Measurements from ENCODE around the gene MBD5.

Gene MBD5

DNA sequence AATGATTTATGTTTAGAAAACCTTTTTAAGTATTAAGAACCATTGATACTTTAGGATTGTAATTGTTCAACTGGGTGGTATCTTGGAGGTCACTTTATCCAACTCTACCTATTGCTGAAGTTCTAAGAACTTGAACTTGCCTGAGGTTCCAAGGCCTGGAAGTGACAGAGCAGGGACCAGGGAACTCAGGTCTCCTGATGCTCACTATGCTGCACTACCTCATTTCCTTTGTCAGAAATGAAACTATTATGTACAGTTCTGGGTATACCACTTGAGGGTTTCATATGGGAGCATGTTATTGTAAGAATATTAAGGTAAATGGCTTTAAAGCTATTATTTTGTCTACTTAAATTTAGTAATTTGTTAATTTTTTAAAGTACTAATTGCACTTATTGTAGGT, 3.0 kb downstream of the MBD5 start:
- DNase-seq (ENCODE audit: low read depth) = no peak

DNA sequence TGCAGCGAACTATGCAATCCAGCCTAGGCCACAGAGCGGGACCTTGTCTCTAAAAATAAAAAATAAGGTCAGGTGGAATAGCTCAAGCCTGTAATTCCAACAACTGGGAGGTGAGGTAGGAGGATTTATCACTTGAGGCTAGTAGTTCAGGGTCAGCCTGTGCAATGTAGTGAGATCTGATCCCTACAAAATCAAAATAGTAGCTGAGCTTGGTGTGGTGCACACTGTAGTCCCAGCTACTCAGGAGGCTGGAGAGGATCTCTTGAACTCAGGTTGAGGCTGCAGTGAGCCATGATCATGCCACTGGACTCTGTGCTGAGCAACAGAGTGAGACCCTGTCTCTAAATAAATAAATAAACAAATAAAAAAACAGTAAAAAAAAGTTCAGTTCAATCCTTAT, 5.7 kb downstream of the MBD5 start:
- DNase-seq (ENCODE audit: low read depth) = no peak

DNA sequence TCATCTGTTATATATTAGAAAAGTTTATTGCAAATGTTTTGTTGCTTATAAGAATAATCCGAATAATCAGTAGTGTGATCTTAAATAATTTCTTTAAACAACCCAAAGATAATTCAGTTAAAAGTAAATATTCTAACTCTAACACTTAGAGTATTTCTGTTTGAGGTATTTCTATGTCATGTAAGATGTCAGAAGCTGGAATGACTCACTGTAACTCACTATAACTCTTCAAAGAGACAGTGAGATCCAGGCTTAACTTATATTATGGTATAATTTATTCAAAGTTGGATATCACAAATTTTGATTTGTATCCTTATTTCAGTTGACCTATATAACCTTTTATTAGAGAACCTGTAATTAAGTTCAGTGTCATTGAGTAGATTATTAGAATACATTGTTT, 6.9 kb downstream of the MBD5 start:
- DNase-seq (ENCODE audit: low read depth) = no peak

DNA sequence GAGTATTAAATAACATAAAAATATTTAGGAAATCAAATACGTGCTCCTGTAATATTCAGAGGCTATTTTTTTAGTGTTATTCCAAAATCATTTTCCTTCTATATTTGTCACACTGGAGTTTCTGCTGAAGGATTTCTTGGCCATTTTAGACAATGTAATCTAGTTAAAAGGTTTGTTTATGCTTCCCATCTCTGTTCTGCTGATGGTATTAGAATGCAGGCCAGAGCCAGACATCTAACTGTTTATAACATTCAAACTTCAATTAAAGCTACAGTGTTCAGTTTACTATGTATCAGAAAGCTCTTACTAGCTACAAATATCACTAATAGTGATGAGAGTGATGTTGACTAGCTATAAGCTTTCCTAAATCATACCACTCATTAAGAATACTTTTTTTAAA, 7.9 kb downstream of the MBD5 start:
- no peak for DNase-seq (ENCODE audit: low read depth)

DNA sequence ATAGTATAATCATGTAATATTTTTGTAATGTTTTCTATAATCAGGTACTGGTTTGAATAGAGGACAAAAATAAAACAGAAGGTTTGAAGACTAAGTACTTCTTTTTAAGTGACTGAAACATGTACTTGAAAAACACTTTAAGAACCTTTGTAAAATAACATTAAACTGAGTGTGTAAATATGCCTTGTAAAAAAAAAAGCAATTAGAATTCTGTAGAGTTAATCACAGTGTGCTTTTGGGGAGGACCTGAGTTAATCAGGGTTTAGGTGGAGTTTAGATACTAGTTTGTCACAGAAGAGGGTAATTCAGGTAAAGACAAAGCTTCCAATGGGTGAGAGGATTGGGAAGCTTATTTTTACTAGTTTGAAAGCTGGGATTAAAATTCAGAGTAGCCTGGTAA, 10.3 kb downstream of the MBD5 start:
- DNase-seq (ENCODE audit: low read depth) = no peak

DNA sequence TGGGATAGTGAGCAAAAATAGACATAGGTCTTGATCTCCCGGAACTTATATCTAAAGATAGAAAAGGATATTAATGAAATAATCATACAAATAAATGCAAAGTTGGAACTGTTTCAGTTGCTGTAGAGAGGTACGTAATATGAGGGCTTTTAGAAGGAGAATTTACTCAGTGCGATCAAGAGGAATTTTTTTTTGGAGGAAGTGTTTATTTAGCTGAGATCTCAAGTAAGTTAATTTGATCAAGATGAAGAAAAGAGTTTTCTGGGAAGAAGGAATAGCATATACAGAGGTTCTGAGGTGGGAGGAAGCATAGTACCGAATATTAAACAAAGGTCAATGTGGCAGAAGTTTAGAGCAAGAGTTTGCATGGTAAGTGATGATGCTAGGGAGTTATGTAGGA, 11.3 kb downstream of the MBD5 start:
- DNase-seq (ENCODE audit: low read depth) = no peak

DNA sequence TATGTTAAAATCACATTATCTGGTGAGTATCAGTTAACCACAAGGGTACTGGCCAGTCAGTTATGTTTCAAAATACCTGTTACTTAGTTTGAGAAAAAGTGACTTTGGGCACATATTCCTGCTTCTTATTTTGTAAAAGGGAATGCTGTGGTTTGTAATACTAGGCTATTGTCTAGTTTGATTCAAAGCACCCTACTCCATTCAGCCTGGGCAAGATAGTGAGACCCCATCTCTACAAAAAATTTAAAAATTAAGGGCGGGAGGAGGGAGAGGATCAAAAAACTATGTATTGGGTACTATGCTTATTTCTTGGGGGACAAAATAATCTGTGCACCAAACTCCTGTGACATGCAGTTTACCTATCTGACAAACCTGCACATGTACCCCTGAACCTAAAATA, 18.9 kb downstream of the MBD5 start:
- no peak for DNase-seq (ENCODE audit: low read depth)

DNA sequence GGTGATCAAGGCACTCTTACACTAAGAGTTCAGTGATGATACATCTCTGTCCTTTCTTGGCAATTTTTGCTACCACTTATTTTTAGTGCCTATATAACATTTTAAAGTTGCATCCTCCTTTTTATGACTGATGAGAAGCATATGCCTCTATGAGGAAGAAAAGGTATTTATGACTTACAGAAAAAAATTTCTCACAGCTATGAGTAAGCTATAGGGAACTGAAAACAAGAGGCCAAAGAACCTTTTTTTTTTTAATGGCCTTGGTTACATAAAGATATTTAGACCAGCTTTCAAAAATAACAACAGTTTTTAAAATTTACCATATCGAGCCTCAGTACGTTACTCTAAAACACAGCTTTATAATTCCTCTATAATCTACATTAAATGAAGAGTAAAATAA, 21.3 kb downstream of the MBD5 start:
- no peak for DNase-seq (ENCODE audit: low read depth)

DNA sequence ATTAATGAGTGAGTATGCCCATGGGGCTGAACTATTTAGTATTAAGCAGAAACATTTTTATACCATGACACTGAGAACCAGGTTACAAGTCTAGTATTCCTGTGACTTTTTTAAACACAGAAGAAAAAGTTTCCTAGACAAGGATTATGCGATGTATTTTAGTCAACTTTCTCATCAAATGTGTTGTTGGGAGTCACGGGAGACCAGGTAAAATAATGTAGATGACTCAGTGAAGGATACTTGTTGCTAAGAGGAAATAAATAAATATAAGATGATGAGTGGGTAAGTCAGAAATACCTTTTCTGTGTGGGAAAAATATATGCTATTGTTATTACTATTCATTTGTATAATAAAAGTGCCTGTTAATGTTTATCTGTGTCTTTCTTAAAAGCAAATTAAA, 23.4 kb downstream of the MBD5 start:
- no peak for DNase-seq (ENCODE audit: low read depth)

DNA sequence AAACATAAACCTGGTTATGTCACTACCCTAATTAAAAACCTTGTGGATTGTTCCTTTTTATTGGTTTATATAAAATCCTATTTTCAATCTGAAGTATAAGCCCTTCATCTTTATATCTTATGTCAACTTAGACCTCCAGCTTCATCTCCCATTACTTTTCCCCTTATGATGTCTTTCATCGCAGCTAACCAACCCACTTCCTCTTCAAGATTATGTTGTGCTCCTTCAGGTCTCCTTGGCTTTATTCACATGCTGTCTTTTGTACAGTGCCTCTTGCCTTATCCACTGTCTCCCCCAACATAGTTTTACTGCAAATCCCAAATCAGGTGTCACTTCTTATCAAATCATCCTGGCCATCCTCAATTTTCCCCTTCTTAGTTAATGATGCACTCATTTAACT, 25.9 kb downstream of the MBD5 start:
- no peak for DNase-seq (ENCODE audit: low read depth)

DNA sequence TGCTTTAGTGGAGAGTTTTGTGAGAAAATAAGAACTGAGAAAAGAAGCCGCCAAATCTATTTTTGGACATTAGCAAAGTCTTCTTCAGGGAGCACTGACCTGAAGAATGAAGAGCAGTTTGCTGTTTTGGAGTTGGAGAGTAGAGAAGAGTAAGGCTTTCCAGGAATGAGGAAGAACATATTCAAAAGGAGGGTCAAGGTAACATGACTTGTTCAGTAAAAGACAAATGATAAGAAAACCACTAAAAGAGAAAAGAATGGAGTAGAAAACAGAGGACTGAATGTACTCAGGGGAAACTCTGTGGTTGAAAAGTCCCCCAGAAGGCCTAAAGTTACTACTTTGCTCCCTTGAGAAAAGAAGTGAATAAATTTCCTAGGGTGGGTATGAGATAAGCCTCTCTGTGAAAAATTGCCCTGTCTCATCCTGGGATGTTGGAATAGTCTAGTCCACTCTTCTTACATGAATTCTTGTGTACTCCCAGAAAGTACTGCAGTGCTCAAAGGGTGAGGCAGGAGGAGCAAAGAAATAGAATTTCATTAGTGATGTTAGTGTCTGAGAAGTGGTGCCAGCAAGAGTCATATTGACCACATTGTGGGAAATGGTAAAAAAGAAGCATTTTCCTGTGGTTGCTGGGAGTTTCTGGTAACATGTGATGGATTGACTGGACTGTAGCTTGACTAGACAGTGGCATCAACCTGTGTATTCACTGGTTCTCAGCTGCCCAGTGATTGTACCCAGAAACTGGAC, 27.8 kb downstream of the MBD5 start:
- DNase-seq (ENCODE audit: low read depth) = no peak

DNA sequence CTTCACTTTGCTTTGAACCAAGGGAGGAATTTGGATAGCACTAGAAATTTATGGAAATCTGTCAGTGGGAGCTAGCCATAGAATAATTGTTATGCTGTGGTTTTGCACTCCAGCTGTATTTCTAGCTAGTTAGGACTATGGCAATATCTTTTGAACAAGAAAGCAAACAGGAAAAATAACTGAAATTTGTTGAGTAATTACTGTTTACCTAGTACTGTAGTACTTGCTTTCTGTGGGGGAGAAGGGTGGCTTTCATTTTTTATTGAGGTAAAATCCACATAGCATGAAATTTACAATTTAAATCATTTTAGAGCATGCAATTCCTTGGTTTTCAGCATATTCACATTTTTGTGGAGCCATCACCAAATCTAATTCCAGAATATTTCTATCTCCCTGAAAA, 28.4 kb downstream of the MBD5 start:
- DNase-seq (ENCODE audit: low read depth) = no peak

DNA sequence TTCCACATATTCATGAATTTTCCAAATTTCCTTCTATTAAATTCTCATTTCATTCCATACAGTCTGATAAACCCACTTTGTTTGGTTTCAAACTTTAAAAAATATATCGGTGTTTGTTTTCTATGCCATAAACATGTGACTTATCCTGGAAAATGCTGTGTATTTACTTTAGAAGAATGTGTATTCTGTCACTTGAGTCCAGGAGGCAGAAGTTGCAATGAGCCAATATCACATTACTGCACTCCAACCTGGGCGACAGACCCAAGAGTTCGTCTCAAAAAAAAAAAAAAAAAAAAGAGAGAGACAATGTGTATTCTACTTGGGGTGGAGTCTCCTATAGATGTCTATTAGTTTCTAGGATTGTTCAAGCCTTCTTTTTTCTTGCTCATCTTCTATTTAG, 31.8 kb downstream of the MBD5 start:
- no peak for DNase-seq (ENCODE audit: low read depth)

DNA sequence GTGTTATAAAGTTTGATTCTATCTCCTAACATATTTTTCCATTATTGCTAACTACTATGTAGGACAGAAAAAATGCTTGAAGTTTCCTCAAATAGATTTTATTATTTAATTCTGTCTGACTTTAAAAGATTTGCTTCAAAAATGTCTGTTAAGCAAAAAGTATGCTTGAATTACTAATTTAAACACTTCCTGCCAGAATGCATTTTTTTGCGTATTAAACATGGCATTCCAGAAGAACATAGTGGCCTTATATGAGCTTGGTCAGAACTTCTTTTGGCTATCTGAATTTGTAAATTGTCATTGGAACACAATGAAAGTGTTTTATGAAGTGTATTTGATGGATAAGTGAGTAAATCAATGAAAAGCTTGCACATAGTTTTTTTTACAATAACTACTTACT, 37.8 kb downstream of the MBD5 start:
- DNase-seq (ENCODE audit: low read depth) = no peak

DNA sequence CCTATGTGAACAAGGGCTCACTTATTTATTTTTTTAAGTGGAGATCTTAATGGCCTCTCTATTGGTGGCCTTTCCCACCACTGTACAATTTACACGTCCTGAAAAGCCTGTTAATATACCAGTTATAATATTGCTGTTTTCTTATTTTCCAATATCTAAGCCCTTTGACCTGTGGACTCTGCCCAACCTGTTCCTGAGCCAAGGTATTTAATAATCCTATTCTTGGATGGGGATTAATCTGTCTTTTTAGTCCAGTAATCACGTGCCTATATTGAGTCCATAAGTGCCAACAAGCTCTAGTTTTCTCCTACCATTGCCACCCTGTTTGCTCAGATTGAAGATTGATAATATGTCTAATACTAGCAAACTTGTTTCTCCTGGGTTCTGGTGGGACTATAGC, 42.7 kb downstream of the MBD5 start:
- no peak for DNase-seq (ENCODE audit: low read depth)

DNA sequence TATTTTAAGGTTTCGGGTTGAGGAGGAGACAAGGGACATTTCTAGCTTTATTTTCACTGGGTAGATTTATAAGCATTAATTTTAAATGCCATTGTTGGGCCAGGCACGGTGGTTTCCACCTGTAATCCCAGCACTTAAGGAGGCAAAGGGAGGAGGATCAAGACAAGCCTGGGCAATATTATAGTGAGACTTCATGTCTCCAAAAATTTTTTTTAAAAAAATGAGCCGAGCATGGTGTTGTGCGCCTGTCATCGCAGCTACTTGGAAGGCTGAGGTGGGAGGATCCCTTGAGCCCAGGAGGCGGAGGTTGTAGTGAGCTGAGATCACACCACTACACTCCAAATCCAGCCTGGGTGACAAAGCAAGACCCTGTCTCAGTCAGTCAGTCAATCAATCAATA, 45.0 kb downstream of the MBD5 start:
- no peak for DNase-seq (ENCODE audit: low read depth)

DNA sequence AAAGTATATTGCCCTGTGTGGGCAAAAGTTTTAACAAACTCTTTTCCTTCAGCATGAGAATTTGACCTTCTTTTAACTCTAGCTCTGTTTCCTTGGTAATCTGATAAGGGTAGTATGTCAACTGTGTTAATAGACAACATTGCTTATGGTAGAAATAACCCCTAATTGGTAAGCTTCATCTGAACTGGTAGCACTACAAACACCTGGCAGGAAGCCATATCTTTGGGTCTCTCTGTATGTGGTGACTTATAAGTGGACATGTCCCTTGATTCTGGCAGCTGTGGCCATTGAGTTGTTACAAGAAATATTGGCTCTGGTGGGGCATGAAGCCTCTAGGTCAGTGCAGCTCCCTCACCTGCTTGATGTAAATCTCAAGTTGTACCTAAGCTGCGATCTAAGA, 46.9 kb downstream of the MBD5 start:
- DNase-seq (ENCODE audit: low read depth) = no peak

DNA sequence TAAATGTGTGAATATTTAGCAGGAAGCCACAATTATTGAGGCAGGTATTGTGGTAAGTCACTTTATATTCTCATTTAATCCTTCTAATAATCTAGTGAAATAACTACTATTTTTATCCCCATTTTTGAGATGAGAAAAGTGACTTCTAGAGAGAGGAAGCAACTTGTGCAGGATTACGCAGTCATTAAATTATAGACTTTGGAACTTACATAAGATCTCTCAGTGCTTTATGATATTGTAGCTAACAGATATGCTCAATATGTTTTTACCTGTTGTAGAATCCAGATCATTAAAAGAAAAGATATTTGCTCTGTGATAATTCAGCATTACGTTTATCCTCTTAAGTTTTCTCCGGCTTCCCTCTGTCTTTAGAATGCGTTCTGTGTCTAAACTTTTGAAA, 50.5 kb downstream of the MBD5 start:
- no peak for DNase-seq (ENCODE audit: low read depth)

DNA sequence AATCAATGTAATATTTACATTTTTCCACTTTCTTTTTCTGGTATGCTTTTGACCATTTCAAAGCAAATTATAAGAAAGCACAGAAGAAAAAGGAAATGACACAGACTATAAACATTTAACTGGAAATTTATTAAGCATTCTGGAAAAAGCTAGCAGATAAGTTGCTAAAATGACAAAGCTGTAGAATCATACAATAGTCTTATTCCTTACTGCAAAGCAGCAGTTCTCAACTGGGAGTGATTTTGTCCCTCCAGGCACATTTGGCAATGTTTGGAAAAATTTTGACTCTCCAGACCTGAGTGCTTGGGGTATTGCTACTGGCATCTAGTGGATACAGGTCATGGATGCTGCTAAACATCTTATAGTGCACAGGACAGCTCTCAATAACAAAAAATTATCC, 75.1 kb downstream of the MBD5 start:
- no peak for DNase-seq (ENCODE audit: low read depth)

DNA sequence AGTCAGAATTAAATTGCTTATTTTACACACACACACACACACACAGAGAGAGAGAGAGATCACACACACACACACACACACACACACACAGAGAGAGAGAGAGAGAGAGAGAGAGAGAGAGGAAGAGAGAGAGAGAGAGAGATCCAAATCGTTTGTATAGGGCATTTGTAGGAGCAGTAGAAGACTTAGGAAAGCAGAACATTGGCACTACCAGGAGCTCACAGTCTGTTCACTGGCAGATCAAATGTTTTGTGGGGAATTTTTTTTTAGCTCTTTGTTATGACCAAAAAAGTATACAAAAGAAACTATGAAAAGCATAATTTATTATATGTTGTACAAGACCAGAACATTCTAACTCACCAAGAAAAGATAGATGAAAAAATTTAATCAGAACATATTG, 81.8 kb downstream of the MBD5 start:
- DNase-seq (ENCODE audit: low read depth) = no peak

DNA sequence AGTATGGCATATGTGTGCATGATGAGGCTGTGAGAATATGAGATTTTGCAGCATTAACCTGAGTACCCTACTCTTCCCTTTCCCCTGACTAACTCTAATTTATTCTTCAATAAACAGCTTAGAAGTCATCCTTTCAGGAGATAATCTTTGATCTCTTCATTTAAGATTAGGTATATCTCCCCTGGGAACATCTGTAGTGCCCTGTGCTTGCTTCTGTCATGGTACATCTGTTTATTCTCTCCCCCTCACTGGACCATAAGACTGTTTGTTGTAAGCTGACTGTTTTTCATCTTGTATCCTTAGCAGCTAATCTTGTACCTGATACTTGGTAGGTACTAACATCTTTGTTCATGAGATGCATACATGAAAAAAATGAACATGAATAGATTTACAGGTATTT, 83.1 kb downstream of the MBD5 start:
- no peak for DNase-seq (ENCODE audit: low read depth)

DNA sequence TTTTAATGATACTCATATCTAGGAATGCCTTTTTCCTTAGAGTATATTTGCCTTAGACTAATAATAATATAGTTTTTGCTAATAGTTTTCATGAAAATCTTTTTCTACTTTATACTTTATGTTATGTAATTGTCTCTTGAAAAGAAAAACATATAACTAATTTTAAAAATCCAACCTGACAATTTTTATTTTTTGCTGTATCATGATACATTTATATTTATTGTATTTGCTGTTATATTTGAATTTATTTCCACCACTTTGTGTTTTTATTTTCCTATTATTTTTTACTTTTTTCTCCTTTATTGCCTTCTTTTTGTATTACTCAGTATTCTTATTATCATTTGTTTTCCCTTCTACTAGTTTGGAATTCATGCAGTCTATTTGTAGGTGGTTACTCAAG, 85.4 kb downstream of the MBD5 start:
- DNase-seq (ENCODE audit: low read depth) = no peak

DNA sequence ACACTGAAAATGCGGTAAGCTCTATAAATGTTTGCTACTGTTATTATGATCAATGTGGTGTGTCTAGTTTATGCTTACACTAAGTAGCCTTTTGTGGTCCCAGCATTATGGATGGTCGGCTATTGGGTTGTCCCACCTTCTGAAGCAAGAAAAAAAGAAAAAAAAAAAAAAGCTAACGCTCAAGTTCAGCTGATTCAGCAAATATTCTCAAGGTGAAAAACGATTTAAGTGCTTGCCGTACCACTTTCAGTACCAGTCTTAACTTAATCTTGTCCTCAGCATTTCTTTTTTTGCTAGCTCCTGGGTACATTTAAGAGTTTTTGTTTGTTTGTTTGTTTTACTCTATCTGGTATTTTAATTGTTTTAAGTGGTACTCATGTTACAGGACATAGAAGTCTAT, 87.5 kb downstream of the MBD5 start:
- DNase-seq (ENCODE audit: low read depth) = no peak

DNA sequence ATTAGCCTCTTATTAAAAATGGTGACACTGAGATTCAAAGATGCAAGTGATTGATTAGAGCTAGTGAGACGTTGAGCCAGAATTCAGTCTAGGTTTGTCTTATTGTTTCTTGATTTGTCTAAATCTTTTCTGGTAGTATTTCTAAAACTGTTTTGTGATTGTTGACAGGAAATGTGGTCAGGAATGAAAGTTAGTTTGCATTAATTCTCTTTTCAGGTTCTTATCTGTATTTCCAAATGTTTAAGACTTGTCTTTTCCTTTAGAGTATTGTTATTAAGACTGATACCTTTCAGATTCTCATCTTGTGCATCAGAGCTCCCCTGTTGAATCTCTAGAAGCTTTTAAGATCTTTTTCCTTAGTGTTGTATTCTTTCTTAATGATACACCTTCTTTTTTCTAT, 89.3 kb downstream of the MBD5 start:
- no peak for DNase-seq (ENCODE audit: low read depth)

DNA sequence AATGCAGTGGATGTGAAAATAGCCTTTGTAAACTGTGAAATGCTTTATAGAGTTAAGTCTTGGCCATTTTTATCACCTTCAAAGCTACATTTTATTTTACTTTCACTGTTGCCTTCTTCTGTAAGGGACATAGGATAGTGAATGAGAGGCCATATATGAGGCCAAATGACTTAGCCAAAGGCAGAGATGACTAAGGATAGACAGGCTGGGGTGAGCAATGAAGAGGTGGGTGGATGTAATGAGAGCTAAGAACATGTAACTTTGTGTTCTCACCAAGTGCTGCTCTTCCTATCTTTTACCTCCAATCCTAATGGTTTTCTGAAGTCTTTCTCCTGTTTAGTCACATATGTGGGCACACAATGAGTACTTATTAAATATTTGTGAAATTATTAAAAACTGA, 101.9 kb downstream of the MBD5 start:
- no peak for DNase-seq (ENCODE audit: low read depth)

Measured in stimulated activated CD8-positive, alpha-beta memory T cell treated with anti-CD3 and anti-CD28 coated beads, Interleukin-4, amount 100 ng/mL, for 24 hours (primary cell).